Measurements from ENCODE around the gene SCGB1D4.
A peak's percentile ranks its signal among the peaks of the same experiment; 100 is the strongest.
"Not testable (repeated sequence)": the region's sequence is repeated elsewhere in the genome, so short reads cannot be mapped to it uniquely, and the experiment has no call there.

The SCGB1D4 gene

DNA sequence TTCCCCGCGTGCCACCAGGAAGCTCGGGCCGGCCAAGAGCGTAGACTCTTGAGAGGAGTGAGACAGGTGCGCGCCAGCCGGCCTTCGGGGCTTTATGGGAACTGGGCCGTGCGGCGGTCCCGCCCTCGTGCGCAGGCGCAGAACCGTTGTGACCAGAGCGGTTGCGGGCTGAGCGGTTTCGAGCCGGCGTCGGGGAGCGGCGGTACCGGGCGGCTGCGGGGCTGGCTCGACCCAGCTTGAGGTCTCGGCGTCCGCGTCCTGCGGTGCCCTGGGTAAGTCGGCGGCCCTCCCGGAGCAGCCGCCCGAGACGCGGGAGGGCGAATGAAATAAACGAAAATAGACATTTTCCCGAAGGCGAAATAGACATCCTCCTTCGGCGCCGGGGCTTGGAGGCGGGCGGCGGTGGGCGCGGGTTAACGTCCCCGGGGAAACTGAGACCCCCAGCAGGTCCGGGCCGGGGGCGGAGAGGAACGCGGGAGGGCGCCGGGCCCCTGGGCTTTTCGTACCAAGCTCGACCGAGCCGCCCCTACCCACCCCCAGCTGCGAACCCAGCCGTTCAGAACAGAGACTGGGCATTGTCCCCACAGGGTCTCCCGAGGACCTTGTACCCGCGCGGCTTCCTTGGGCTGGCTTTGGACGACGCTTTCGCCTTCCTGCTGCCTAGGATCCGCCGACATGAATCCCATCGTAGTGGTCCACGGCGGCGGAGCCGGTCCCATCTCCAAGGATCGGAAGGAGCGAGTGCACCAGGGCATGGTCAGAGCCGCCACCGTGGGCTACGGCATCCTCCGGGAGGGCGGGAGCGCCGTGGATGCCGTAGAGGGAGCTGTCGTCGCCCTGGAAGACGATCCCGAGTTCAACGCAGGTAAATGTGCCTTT is 38.7 kb upstream of the SCGB1D4 start, which contains the start of gene ASRGL1:
Gene ASRGL1 (plus strand): TSS at position 146 of the 879 bp plus-strand sequence. CDS start 530 bp downstream, at position 676.
- DNase-seq (ENCODE audit: low read depth, low spot score): peak; percentile 25
- in situ Hi-C loops (cut with HindIII; ENCODE audit: low sequenced_read_pairs): no loop called here
- H3K4me3 ChIP-seq (ENCODE audit: low read depth, low read length): peak within 1 kb of the TSS; percentile 54
- TF ChIP-seq, protein P1, sequence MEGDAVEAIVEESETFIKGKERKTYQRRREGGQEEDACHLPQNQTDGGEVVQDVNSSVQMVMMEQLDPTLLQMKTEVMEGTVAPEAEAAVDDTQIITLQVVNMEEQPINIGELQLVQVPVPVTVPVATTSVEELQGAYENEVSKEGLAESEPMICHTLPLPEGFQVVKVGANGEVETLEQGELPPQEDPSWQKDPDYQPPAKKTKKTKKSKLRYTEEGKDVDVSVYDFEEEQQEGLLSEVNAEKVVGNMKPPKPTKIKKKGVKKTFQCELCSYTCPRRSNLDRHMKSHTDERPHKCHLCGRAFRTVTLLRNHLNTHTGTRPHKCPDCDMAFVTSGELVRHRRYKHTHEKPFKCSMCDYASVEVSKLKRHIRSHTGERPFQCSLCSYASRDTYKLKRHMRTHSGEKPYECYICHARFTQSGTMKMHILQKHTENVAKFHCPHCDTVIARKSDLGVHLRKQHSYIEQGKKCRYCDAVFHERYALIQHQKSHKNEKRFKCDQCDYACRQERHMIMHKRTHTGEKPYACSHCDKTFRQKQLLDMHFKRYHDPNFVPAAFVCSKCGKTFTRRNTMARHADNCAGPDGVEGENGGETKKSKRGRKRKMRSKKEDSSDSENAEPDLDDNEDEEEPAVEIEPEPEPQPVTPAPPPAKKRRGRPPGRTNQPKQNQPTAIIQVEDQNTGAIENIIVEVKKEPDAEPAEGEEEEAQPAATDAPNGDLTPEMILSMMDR (IDR thresholded peaks at IDR 0.05; ENCODE audit: low read depth, low read length): no peak

DNA sequence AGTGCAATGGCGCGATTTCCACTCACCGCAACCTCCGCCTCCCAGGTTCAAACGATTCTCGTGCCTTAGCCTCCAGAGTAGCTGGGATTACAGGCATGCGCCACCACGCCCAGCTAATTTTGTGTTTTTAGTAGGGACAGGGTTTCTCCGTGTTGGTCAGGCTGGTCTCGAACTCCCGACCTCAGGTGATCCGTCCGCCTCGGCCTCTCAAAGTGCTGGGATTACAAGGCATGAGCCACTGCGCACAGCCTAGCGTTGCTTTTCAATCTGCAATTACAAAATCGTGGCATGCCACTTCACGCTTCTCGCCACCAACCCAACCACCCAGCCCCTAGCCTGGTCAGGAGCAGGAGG is 38.1 kb upstream of the SCGB1D4 start:
- DNase-seq (ENCODE audit: low read depth, low spot score); in situ Hi-C loops (cut with HindIII; ENCODE audit: low sequenced_read_pairs): not testable (repeated sequence)
- peak overlapping the region; percentile 54 for H3K4me3 ChIP-seq (ENCODE audit: low read depth, low read length)

DNA sequence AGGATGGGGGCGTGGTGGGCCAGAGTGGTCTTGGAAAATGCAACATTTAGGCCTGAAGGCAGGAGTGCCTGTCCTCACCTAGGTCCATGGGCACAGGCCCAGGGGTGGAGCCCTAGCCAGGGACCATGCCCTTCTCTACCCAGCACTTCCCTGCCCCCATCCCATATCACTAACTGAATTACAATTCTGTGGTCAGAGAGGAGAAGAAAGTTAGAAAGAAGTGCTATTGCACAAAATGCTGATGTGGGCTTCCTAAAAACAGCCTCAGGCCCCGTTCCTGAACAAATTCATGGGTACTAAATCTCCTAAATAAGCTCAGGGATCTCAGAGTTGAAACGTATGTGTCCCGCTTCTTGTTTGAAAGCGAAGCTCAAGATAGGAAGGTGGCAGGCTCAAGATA is 34.9 kb upstream of the SCGB1D4 start:
- in situ Hi-C loops (cut with HindIII; ENCODE audit: low sequenced_read_pairs): no loop called here
- no peak overlapping the region for H3K4me3 ChIP-seq (ENCODE audit: low read depth, low read length)
- TF ChIP-seq, protein P1 (IDR thresholded peaks at IDR 0.05; ENCODE audit: low read depth, low read length): no peak
- no peak for DNase-seq (ENCODE audit: low read depth, low spot score)

DNA sequence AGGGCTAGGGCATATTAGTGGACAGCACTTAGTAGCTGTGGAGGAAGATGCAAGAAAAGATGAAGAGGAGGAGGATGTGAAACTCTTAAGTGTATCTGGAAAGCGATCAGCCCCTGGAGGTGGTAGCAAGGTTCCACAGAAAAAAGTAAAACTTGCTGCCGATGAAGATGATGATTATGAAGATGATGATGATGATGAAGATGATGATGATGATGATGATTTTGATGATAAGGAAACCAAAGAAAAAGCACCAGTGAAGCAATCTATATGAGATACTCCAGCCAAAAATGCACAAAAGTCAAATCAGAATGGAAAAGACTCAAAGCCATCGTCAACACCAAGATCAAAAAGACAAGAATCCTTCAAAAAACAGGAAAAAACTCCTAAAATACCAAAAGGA is 32.4 kb upstream of the SCGB1D4 start:
- H3K4me3 ChIP-seq (ENCODE audit: low read depth, low read length); DNase-seq (ENCODE audit: low read depth, low spot score); in situ Hi-C loops (cut with HindIII; ENCODE audit: low sequenced_read_pairs): not testable (repeated sequence)

DNA sequence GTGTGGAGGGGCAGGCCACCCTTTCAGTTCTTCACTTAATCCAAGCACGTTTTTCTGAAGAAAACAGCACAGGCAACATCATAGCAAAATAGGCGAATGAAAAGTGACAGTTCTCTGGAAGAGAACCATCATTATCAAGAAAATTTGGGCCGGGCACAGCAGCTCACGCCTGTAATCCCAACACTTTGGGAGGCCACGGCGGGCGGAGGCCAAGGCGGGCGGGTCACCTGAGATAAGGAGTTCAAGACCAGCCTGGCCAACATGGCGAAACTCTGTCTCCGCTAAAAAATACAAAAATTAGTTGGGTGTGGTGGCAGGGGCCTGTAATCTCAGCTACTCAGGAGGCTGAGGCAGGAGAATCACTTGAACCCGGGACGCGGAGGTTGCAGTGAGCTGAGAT is 28.7 kb upstream of the SCGB1D4 start:
- in situ Hi-C loops (cut with HindIII; ENCODE audit: low sequenced_read_pairs); DNase-seq (ENCODE audit: low read depth, low spot score); H3K4me3 ChIP-seq (ENCODE audit: low read depth, low read length): not testable (repeated sequence)

DNA sequence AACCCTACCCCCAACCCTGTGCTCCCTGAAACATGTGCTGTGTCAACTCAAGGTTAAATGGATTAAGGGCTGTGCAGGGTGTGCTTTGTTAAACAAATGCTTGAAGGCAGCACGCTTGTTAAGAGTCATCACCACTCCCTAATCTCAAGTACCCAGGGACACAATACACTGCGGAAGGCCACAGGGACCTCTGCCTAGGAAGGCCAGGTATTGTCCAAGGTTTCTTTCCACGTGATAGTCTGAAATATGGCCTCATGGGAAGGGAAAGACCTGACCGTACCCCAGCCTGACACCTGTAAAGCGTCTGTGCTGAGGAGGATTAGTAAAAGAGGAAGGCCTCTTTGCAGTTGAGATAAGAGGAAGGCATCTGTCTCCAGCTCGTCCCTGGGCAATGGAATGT is 27.8 kb upstream of the SCGB1D4 start:
- in situ Hi-C loops (cut with HindIII; ENCODE audit: low sequenced_read_pairs); H3K4me3 ChIP-seq (ENCODE audit: low read depth, low read length); DNase-seq (ENCODE audit: low read depth, low spot score): not testable (repeated sequence)

DNA sequence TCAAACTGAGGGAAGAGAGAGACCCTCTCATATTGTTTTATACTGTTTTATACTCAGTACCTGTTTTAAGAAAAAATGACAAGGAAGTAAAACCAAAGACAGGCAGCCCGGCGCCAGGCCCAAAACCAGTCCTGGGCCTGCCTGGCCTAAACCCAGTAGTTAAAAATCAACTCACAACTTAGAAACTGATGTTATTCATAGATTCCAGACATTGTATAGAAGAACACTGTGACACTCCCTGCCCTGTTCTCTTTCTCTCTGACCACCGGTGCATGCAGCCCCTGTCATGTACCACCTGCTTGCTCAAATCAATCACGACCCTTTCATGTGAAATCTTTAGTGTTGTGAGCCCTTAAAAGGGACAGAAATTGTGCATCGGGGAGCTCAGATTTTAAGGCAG is 26.9 kb upstream of the SCGB1D4 start:
- DNase-seq (ENCODE audit: low read depth, low spot score); in situ Hi-C loops (cut with HindIII; ENCODE audit: low sequenced_read_pairs); H3K4me3 ChIP-seq (ENCODE audit: low read depth, low read length): not testable (repeated sequence)

DNA sequence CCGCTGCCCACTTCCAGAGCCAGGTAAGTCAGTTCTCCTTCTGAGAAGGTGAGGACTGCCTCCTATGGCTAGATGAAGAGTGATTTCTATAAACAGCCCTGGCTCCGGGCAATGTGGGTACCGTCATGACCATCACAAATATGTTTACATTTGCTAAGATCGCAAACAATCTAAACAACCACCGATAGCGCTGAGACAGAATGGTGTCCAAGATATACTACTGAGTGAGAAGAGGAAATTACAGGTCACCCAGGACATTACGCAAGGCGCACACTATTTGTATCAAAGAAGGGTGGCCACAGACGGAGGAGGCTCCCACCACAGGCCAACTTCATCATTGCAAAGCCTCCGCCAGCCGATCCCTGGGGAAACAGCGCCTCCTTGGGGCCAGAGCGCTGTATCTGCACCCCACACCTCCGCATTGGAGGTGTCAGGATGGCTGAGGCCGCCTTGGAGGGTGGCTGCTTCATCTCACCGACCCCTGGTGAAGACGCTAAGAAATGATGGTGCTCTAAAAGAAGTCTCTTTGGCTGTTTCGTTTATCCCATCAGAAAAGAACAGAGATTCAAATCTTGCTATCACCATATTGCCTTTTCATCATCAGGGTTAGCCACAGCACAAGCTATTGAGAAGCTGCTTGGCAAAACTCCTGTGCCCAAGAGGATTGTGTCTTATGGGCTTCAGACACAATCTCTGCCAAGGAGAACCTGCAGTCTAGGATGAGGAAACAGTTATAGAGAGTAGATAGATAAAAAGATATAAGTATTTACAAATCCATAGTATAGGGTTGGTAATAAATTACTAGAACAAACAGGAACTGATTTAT is 26.1 kb upstream of the SCGB1D4 start:
- DNase-seq (ENCODE audit: low read depth, low spot score): peak; percentile 9
- H3K4me3 ChIP-seq (ENCODE audit: low read depth, low read length): no peak overlapping the region
- TF ChIP-seq, protein P1 (IDR thresholded peaks at IDR 0.05; ENCODE audit: low read depth, low read length): peak; percentile 75
- in situ Hi-C loops (cut with HindIII; ENCODE audit: low sequenced_read_pairs): no loop called here

DNA sequence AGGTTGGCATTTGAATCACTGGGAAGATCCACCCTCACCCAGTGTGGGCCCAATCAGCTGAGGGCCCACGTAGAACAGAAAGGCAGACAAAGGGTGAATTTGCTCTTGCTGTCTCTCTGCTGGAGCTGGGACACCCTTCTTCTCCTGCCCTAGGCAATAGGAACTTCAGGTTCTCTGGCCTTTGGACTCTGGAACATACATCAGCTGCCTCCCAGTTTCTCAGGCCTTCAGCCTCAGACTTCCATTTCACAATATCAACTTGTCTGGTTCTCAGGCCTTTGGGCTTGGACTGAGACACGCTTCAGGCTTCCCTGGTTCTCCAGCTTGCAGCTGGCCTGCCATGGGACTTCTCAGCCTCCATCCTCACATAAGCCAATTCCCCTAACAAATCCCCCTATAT is 23.6 kb upstream of the SCGB1D4 start:
- TF ChIP-seq, protein P1 (IDR thresholded peaks at IDR 0.05; ENCODE audit: low read depth, low read length): no peak
- in situ Hi-C loops (cut with HindIII; ENCODE audit: low sequenced_read_pairs): no loop called here
- no peak for DNase-seq (ENCODE audit: low read depth, low spot score)

More for the DNA sequence above, 23.6 kb upstream of the SCGB1D4 start:
- H3K4me3 ChIP-seq (ENCODE audit: low read depth, low read length): no peak overlapping the region

Data from astrocyte of the spinal cord (primary cell).